ENCODE results near the gene PATJ. TPM values are rescaled to one million over a fixed set of nuclear protein-coding genes. Genes with fewer than 3 reads are reported as not detected.
"Not testable (repeated sequence)": the region's sequence is repeated elsewhere in the genome, so short reads cannot be mapped to it uniquely, and the experiment has no call there.

PATJ gene
- total RNA-seq, 1 experiment from 2014 or later: 5.8 TPM

GRCh38 chr1:61825393-61825792, 83.1 kb downstream of the PATJ start:
- no peaks in the 10 kb centered on the region for H3K36me3 ChIP-seq
- no peak for DNase-seq (ENCODE audit: low read depth in 1 of 2, low spot score in 2 of 2)
- no peaks in the 10 kb centered on the region for H3K9me3 ChIP-seq (replicated peaks)
- no peak overlapping the region for H3K4me3 ChIP-seq
- H3K27me3 ChIP-seq (replicated peaks): no peaks in the 10 kb centered on the region
- H3K27ac ChIP-seq: no peak overlapping the region
- no peaks in the 10 kb centered on the region for H3K4me1 ChIP-seq (replicated peaks)

GRCh38 chr1:61828805-61829204, 86.5 kb downstream of the PATJ start:
- H3K36me3 ChIP-seq: no peaks in the 10 kb centered on the region
- H3K27ac ChIP-seq: no peak overlapping the region
- H3K4me1 ChIP-seq (replicated peaks): no peaks in the 10 kb centered on the region
- no peak overlapping the region for H3K4me3 ChIP-seq
- no peaks in the 10 kb centered on the region for H3K9me3 ChIP-seq (replicated peaks)
- H3K27me3 ChIP-seq (replicated peaks): no peaks in the 10 kb centered on the region
- no peak for DNase-seq (ENCODE audit: low read depth in 1 of 2, low spot score in 2 of 2)

- Histone ChIP-seq H3K4me1 (replicated peaks) (peaks cover 11% of the 10 kb centered on the region), H3K9me3 (replicated peaks) (no peaks in the 10 kb centered on the region), H3K27me3 (replicated peaks) (no peaks in the 10 kb centered on the region), H3K36me3 (no peaks in the 10 kb centered on the region), H3K27ac (no peak overlapping the region), H3K4me3 (no peak overlapping the region)
- DNase-seq (ENCODE audit: low read depth in 1 of 2, low spot score in 2 of 2): no peak
Observed at GRCh38 chr1:61836649-61837048, 94.4 kb downstream of the PATJ start.

- not testable (repeated sequence) for H3K4me3 ChIP-seq; H3K27ac ChIP-seq; H3K9me3 ChIP-seq (replicated peaks); DNase-seq (ENCODE audit: low read depth in 1 of 2, low spot score in 2 of 2); H3K36me3 ChIP-seq; H3K27me3 ChIP-seq (replicated peaks)
- H3K4me1 ChIP-seq (replicated peaks): peaks cover 11% of the 10 kb centered on the region
Observed at GRCh38 chr1:61837607-61838006, 95.3 kb downstream of the PATJ start.

GRCh38 chr1:61839679-61840078, 97.4 kb downstream of the PATJ start:
- DNase-seq (ENCODE audit: low read depth in 1 of 2, low spot score in 2 of 2): peak in 1 of 2 experiments; percentile 36
- Histone ChIP-seq H3K4me1 (replicated peaks) (peaks cover 11% of the 10 kb centered on the region), H3K27me3 (replicated peaks) (no peaks in the 10 kb centered on the region), H3K27ac (peak overlapping the region; percentile 6; the same call in 1 of the 2 replicates), H3K36me3 (no peaks in the 10 kb centered on the region), H3K9me3 (replicated peaks) (no peaks in the 10 kb centered on the region), H3K4me3 (no peak overlapping the region)

GRCh38 chr1:61842036-61842435, 99.8 kb downstream of the PATJ start:
- Histone ChIP-seq H3K27ac (no peak overlapping the region), H3K27me3 (replicated peaks) (no peaks in the 10 kb centered on the region), H3K9me3 (replicated peaks) (no peaks in the 10 kb centered on the region), H3K4me1 (replicated peaks) (peaks cover 17% of the 10 kb centered on the region), H3K36me3 (no peaks in the 10 kb centered on the region), H3K4me3 (no peak overlapping the region)
- no peak for DNase-seq (ENCODE audit: low read depth in 1 of 2, low spot score in 2 of 2)

GRCh38 chr1:61842863-61843514, 100.7 kb downstream of the PATJ start:
- H3K9me3 ChIP-seq (replicated peaks): no peaks in the 10 kb centered on the region
- H3K4me3 ChIP-seq: no peak overlapping the region
- H3K27ac ChIP-seq: no peak overlapping the region
- DNase-seq (ENCODE audit: low read depth in 1 of 2, low spot score in 2 of 2): no peak
- peaks cover 27% of the 10 kb centered on the region for H3K4me1 ChIP-seq (replicated peaks)
- H3K27me3 ChIP-seq (replicated peaks): no peaks in the 10 kb centered on the region
- no peaks in the 10 kb centered on the region for H3K36me3 ChIP-seq

GRCh38 chr1:61844006-61844405, 101.7 kb downstream of the PATJ start:
- no peak overlapping the region for H3K4me3 ChIP-seq
- H3K27ac ChIP-seq: no peak overlapping the region
- no peaks in the 10 kb centered on the region for H3K27me3 ChIP-seq (replicated peaks)
- no peaks in the 10 kb centered on the region for H3K36me3 ChIP-seq
- H3K9me3 ChIP-seq (replicated peaks): no peaks in the 10 kb centered on the region
- peaks cover 37% of the 10 kb centered on the region for H3K4me1 ChIP-seq (replicated peaks)
- no peak for DNase-seq (ENCODE audit: low read depth in 1 of 2, low spot score in 2 of 2)

GRCh38 chr1:61844664-61845063, 102.4 kb downstream of the PATJ start:
- not testable (repeated sequence) for H3K4me3 ChIP-seq; H3K27me3 ChIP-seq (replicated peaks); H3K36me3 ChIP-seq; H3K27ac ChIP-seq; H3K9me3 ChIP-seq (replicated peaks); DNase-seq (ENCODE audit: low read depth in 1 of 2, low spot score in 2 of 2)
- H3K4me1 ChIP-seq (replicated peaks): peaks cover 39% of the 10 kb centered on the region

GRCh38 chr1:61851235-61851634, 109.0 kb downstream of the PATJ start:
- no peak overlapping the region for H3K27ac ChIP-seq
- H3K4me1 ChIP-seq (replicated peaks): peaks cover 33% of the 10 kb centered on the region
- H3K36me3 ChIP-seq: no peaks in the 10 kb centered on the region
- H3K9me3 ChIP-seq (replicated peaks): no peaks in the 10 kb centered on the region
- DNase-seq (ENCODE audit: low read depth in 1 of 2, low spot score in 2 of 2): no peak
- no peaks in the 10 kb centered on the region for H3K27me3 ChIP-seq (replicated peaks)
- no peak overlapping the region for H3K4me3 ChIP-seq

GRCh38 chr1:61851849-61852669, 109.8 kb downstream of the PATJ start:
- Histone ChIP-seq H3K27me3 (replicated peaks) (no peaks in the 10 kb centered on the region), H3K4me1 (replicated peaks) (peaks cover 26% of the 10 kb centered on the region), H3K36me3 (no peaks in the 10 kb centered on the region), H3K4me3 (no peak overlapping the region), H3K9me3 (replicated peaks) (no peaks in the 10 kb centered on the region), H3K27ac (no peak overlapping the region)
- peak in 1 of 2 experiments; percentile 34 for DNase-seq (ENCODE audit: low read depth in 1 of 2, low spot score in 2 of 2)

GRCh38 chr1:61852670-61853015, 110.4 kb downstream of the PATJ start:
- H3K27me3 ChIP-seq (replicated peaks): no peaks in the 10 kb centered on the region
- no peak overlapping the region for H3K4me3 ChIP-seq
- H3K9me3 ChIP-seq (replicated peaks): no peaks in the 10 kb centered on the region
- no peak for DNase-seq (ENCODE audit: low read depth in 1 of 2, low spot score in 2 of 2)
- H3K4me1 ChIP-seq (replicated peaks): peaks cover 20% of the 10 kb centered on the region
- no peaks in the 10 kb centered on the region for H3K36me3 ChIP-seq
- no peak overlapping the region for H3K27ac ChIP-seq

GRCh38 chr1:61853583-61853982, 111.3 kb downstream of the PATJ start:
- no peak for DNase-seq (ENCODE audit: low read depth in 1 of 2, low spot score in 2 of 2)
- H3K4me3 ChIP-seq: no peak overlapping the region
- H3K9me3 ChIP-seq (replicated peaks): no peaks in the 10 kb centered on the region
- peaks cover 11% of the 10 kb centered on the region for H3K4me1 ChIP-seq (replicated peaks)
- H3K27ac ChIP-seq: no peak overlapping the region
- H3K27me3 ChIP-seq (replicated peaks): no peaks in the 10 kb centered on the region
- no peaks in the 10 kb centered on the region for H3K36me3 ChIP-seq

- Histone ChIP-seq H3K27ac (peak overlapping the region; percentile 23; the same call in 1 of the 2 replicates), H3K27me3 (replicated peaks) (no peaks in the 10 kb centered on the region), H3K36me3 (no peaks in the 10 kb centered on the region), H3K4me3 (no peak overlapping the region), H3K9me3 (replicated peaks) (no peaks in the 10 kb centered on the region), H3K4me1 (replicated peaks) (peaks cover 10% of the 10 kb centered on the region)
- DNase-seq (ENCODE audit: low read depth in 1 of 2, low spot score in 2 of 2): peak; percentile 46 to 61
Observed at GRCh38 chr1:61864489-61864888, 122.2 kb downstream of the PATJ start.
